ENCODE measurements around the gene GPR39. TPM values are rescaled to one million over a fixed set of nuclear protein-coding genes. Genes with fewer than 3 reads are reported as not detected.

Gene GPR39
- total and polyA plus RNA-seq, 2 donors (not counting 3 experiments of a cell fraction or from before 2014, with no cell fraction given), result 0.03 to 0.20 TPM

- H3K4me2 ChIP-seq (ENCODE audit: insufficient read depth, low read length), result no peak overlapping the region
- H3K9me1 ChIP-seq (replicated peaks; ENCODE audit: control insufficient read depth, extremely low read depth, insufficient read depth, low read length), result no peaks in the 10 kb centered on the region
- DNase-seq (ENCODE audit: low read depth, low spot score), result no peak
- no peak overlapping the region for H2AFZ ChIP-seq (ENCODE audit: low read depth, low read length)
- BruUV-seq (replicated peaks), result no TSS peak
- H3K27me3 ChIP-seq (ENCODE audit: control insufficient read depth in 2 of 2, insufficient read depth in 2 of 2, low read length in 2 of 2), result no peaks in the 10 kb centered on the region
- ChIA-PET CTCF (no interaction called here), POLR2A (no interaction called here)
- no peaks in the 10 kb centered on the region for H3K79me2 ChIP-seq (ENCODE audit: control insufficient read depth, insufficient read depth, low read length)
- no peaks in the 10 kb centered on the region for H4K20me1 ChIP-seq (replicated peaks; ENCODE audit: control insufficient read depth, extremely low read depth, insufficient read depth, low read length)
- no peaks in the 10 kb centered on the region for H3K36me3 ChIP-seq (ENCODE audit: control insufficient read depth in 2 of 2, extremely low read depth in 1 of 2, insufficient read depth in 2 of 2, low read length in 2 of 2)
- TF ChIP-seq, protein P1, sequence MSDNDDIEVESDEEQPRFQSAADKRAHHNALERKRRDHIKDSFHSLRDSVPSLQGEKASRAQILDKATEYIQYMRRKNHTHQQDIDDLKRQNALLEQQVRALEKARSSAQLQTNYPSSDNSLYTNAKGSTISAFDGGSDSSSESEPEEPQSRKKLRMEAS (IDR thresholded peaks at IDR 0.05; ENCODE audit: insufficient read depth, insufficient read length), result no peak
- TF ChIP-seq JUN (IDR thresholded peaks at IDR 0.05; ENCODE audit: borderline replicate concordance, insufficient read depth, insufficient read length, low read depth) (no peak), GATA2 (IDR thresholded peaks at IDR 0.05; ENCODE audit: insufficient read depth, insufficient read length, low read depth, low read length) (no peak), POLR2A (IDR thresholded peaks at IDR 0.05; ENCODE audit: low read depth, low read length) (no peak), FOS (IDR thresholded peaks at IDR 0.05; ENCODE audit: borderline replicate concordance, insufficient read depth, low read length) (no peak), EZH2 (IDR thresholded peaks at IDR 0.05; ENCODE audit: borderline replicate concordance, low read depth, low read length, severe bottlenecking) (no peak), MYC (IDR thresholded peaks at IDR 0.05; ENCODE audit: low read depth, low read length) (no peak), POLR2AphosphoS5 (IDR thresholded peaks at IDR 0.05; ENCODE audit: insufficient read depth, low read depth, low read length) (no peak)
- TF ChIP-seq, protein P2, sequence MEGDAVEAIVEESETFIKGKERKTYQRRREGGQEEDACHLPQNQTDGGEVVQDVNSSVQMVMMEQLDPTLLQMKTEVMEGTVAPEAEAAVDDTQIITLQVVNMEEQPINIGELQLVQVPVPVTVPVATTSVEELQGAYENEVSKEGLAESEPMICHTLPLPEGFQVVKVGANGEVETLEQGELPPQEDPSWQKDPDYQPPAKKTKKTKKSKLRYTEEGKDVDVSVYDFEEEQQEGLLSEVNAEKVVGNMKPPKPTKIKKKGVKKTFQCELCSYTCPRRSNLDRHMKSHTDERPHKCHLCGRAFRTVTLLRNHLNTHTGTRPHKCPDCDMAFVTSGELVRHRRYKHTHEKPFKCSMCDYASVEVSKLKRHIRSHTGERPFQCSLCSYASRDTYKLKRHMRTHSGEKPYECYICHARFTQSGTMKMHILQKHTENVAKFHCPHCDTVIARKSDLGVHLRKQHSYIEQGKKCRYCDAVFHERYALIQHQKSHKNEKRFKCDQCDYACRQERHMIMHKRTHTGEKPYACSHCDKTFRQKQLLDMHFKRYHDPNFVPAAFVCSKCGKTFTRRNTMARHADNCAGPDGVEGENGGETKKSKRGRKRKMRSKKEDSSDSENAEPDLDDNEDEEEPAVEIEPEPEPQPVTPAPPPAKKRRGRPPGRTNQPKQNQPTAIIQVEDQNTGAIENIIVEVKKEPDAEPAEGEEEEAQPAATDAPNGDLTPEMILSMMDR (IDR thresholded peaks at IDR 0.05; ENCODE audit: extremely low read depth in 1 of 2, insufficient read depth in 1 of 2, low read depth in 1 of 2, low read length in 2 of 2), result no peak
- no peaks in the 10 kb centered on the region for H3K4me1 ChIP-seq (ENCODE audit: control insufficient read depth, extremely low read depth, insufficient read depth, low read length)
- no peak overlapping the region for H3K9ac ChIP-seq (replicated peaks; ENCODE audit: extremely low read depth, insufficient read depth, low read length)
- H3K27ac ChIP-seq (ENCODE audit: insufficient read depth, low read depth, low read length), result no peak overlapping the region
- dilution Hi-C loops (cut with MboI; ENCODE audit: extremely low pct_ligation_motif_present, low sequenced_read_pairs) (no loop called here), intact Hi-C loops (cut with micrococcal nuclease) (no loop called here)
- no peak for FAIRE-seq
- no peak overlapping the region for H3K4me3 ChIP-seq (replicated peaks in 1 of 3; ENCODE audit: insufficient read depth in 1 of 3, low read depth in 1 of 3, low read length in 3 of 3)
- H3K9me3 ChIP-seq (replicated peaks; ENCODE audit: control insufficient read depth, insufficient read depth, low read length), result no peaks in the 10 kb centered on the region
These were observed 202.1 kb downstream of the GPR39 start for GRCh38 chr2:132618734-132619133.
